Measurements from ENCODE around the gene GALNT10. TPM values are rescaled to one million over a fixed set of nuclear protein-coding genes. Genes with fewer than 3 reads are reported as not detected.

The GALNT10 gene
- total and polyA plus RNA-seq, 2 of the 8 experiments (the other 6 are each of a cell fraction or from before 2014, with no cell fraction given), result 4.6 to 15.5 TPM

DNA sequence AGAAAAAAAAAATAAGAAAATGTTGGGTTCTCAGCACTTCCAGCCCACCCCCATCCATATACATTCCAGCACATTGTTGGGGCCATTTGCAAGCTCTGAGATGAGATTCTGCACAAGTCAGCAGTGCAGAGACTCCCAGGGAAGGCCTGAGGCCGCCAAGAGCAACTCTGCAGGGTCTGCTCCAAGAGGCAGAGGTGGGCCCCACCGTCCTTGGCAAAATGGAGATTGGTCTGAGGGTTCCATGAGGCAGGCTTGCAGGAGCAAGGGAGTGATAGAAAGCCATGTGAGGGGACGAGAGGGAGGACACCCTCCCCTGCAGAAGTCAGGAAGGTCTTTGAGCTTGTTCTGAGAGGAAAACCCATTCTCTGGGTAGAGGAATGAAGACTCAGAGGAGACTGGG, 203.3 kb downstream of the GALNT10 start (continued):
- TF ChIP-seq SRF (IDR thresholded peaks at IDR 0.05; ENCODE audit: low read depth, low read length) (no peak), NANOG (IDR thresholded peaks at IDR 0.05; ENCODE audit: insufficient read depth, low read depth, low read length, poor library complexity, severe bottlenecking) (no peak), HDAC2 (IDR thresholded peaks at IDR 0.05; ENCODE audit: borderline replicate concordance in 1 of 2, low read depth in 2 of 2, low read length in 2 of 2) (no peak), SP2 (IDR thresholded peaks at IDR 0.05; ENCODE audit: low read length) (no peak), SIX5 (IDR thresholded peaks at IDR 0.05; ENCODE audit: low read depth, low read length) (no peak)
